Body of pancreas (tissue), 4 donors: Measurements from ENCODE around the gene MCRIP1.

Experiments
- POLR2A ChIP-seq, 3 donors: fragments of 450-650 bp; IDR thresholded peaks; one replicate each; pipeline ENCODE4 v1.6.1; 2016; ENCODE audit warnings: antibody characterized with exemption in 3 of 3, mild to moderate bottlenecking in 2 of 3
- TF ChIP-seq, protein P1 (sequence below), 7 experiments: fragments of 450-650 bp in 4 of 7; fragments of 200-600 bp in 3 of 7; sonication (generic) in 3 of 7; IDR thresholded peaks; one replicate each; pipeline ENCODE4 v1.5.1; 2016 to 2019; ENCODE audit warnings: antibody characterized with exemption in 7 of 7

- no peak for TF ChIP-seq POLR2A (IDR thresholded peaks at IDR 0.05)
- TF ChIP-seq, protein P1, sequence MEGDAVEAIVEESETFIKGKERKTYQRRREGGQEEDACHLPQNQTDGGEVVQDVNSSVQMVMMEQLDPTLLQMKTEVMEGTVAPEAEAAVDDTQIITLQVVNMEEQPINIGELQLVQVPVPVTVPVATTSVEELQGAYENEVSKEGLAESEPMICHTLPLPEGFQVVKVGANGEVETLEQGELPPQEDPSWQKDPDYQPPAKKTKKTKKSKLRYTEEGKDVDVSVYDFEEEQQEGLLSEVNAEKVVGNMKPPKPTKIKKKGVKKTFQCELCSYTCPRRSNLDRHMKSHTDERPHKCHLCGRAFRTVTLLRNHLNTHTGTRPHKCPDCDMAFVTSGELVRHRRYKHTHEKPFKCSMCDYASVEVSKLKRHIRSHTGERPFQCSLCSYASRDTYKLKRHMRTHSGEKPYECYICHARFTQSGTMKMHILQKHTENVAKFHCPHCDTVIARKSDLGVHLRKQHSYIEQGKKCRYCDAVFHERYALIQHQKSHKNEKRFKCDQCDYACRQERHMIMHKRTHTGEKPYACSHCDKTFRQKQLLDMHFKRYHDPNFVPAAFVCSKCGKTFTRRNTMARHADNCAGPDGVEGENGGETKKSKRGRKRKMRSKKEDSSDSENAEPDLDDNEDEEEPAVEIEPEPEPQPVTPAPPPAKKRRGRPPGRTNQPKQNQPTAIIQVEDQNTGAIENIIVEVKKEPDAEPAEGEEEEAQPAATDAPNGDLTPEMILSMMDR (IDR thresholded peaks at IDR 0.05) = no peak
These were observed 1.1 kb upstream of the MCRIP1 start for GRCh38 chr17:81833921-81834830.
